Tibial nerve (tissue), 4 donors: ENCODE measurements around the gene ACP2. TPM values are rescaled to one million over a fixed set of nuclear protein-coding genes. Genes with fewer than 3 reads are reported as not detected.
"Not testable (repeated sequence)": the region's sequence is repeated elsewhere in the genome, so short reads cannot be mapped to it uniquely, and the experiment has no call there.

Experiments used
- DNase-seq, 2 donors: peaks; one replicate each; pipeline ENCODE4 v3.0.0-alpha.2; 2019; ENCODE audit warnings: low spot score in 2 of 2
- H3K27ac ChIP-seq, 4 donors: fragments of 200-600 bp; sonication (generic) in 3 of 4; one replicate each; pipeline ENCODE4 v1.5.1; 2017 to 2019; ENCODE audit warnings: mild to moderate bottlenecking in 1 of 4
- H3K27me3 ChIP-seq, 2 donors: fragments of 200-600 bp; sonication (generic) in 1 of 2; one replicate each; pipeline versions ENCODE4 v1.5.1 to v1.6.0; 2017 to 2019
- H3K36me3 ChIP-seq, 3 donors: fragments of 200-600 bp; sonication (generic); one replicate each; pipeline ENCODE4 v1.5.1; 2018 to 2019
- H3K4me1 ChIP-seq, 4 donors: fragments of 200-600 bp; sonication (generic) in 3 of 4; one replicate each; pipeline ENCODE4 v1.5.1; 2017 to 2019
- H3K4me3 ChIP-seq, 4 donors: fragments of 200-600 bp; sonication (generic) in 3 of 4; one replicate each; pipeline ENCODE4 v1.5.1; 2017 to 2019; ENCODE audit warnings: mild to moderate bottlenecking in 1 of 4, moderate library complexity in 1 of 4
- H3K9me3 ChIP-seq, 4 donors: fragments of 200-600 bp; sonication (generic) in 3 of 4; one replicate each; pipeline ENCODE4 v1.5.1; 2017 to 2019
- CTCF ChIP-seq, 5 experiments: fragments of 200-600 bp in 3 of 5; fragments of 450-650 bp in 2 of 5; sonication (generic) in 3 of 5; IDR thresholded peaks; one replicate each; pipeline ENCODE4 v1.5.1; 2016 to 2019; ENCODE audit warnings: antibody characterized with exemption in 5 of 5, mild to moderate bottlenecking in 3 of 5, moderate library complexity in 2 of 5
- EP300 ChIP-seq, 2 donors: sonication (generic); formaldehyde crosslinking; IDR thresholded peaks; one replicate each; pipeline ENCODE4 v1.6.1; 2017; ENCODE audit warnings: antibody characterized with exemption in 2 of 2, mild to moderate bottlenecking in 1 of 2
- POLR2A ChIP-seq, 2 donors: fragments of 450-650 bp; IDR thresholded peaks; one replicate each; pipeline ENCODE4 v1.6.1; 2017; ENCODE audit warnings: antibody characterized with exemption in 2 of 2, mild to moderate bottlenecking in 2 of 2, moderate library complexity in 2 of 2
- WGBS, 2 donors: methylation state at CpG; one replicate each; pipeline ENCODE4 v1.1.5; 2018; 5-methylcytosine and 5-hydroxymethylcytosine counted together
- total RNA-seq, 4 donors: library from RNA; depleted of rRNA; stranded (reverse); fragments of >200 nt; gene quantifications; one replicate each; pipeline ENCODE4 v1.1.0, GENCODE V29; 2016

The ACP2 gene
- total RNA-seq, 4 donors from 2014 or later: 38.5 to 88.1 (median 58.8) TPM

- Histone ChIP-seq H3K27me3 (no peaks in the 10 kb centered on the region), H3K36me3 (peaks cover 0 to 36% (median 0%) of the 10 kb centered on the region in 3 donors), H3K9me3 (no peaks in the 10 kb centered on the region), H3K4me3 (peak overlapping the region; percentile 64 to 77 (median 72)), H3K4me1 (peaks cover 0 to 60% (median 14%) of the 10 kb centered on the region in 4 donors), H3K27ac (peak overlapping the region; percentile 93 to 99 (median 98))
- 1 to 2% methylated on average over 12 of the region's 12 CpGs for WGBS, 2 donors
- peak in 1 of 2 donors; percentile 23 for DNase-seq
- peak in 1 of 2 donors; percentile 67 for TF ChIP-seq EP300 (IDR thresholded peaks at IDR 0.05)
- no peak for TF ChIP-seq CTCF (IDR thresholded peaks at IDR 0.05)
Measured at GRCh38 chr11:47216121-47216798, 32.4 kb downstream of the ACP2 start.

- Histone ChIP-seq H3K27me3 (no peaks in the 10 kb centered on the region), H3K4me1 (peaks cover 0 to 52% (median 14%) of the 10 kb centered on the region in 4 donors), H3K27ac (peak overlapping the region; percentile 93 to 99 (median 98)), H3K36me3 (peaks cover 0 to 29% (median 0%) of the 10 kb centered on the region in 3 donors), H3K4me3 (peak overlapping the region; percentile 64 to 77 (median 72)), H3K9me3 (no peaks in the 10 kb centered on the region)
- TF ChIP-seq CTCF (IDR thresholded peaks at IDR 0.05) (no peak), POLR2A (IDR thresholded peaks at IDR 0.05) (no peak), EP300 (IDR thresholded peaks at IDR 0.05) (no peak)
- DNase-seq: no peak
- 6% methylated on average over 14 to 15 of the region's 15 CpGs for WGBS, 2 donors
Measured at GRCh38 chr11:47215366-47215910, 33.2 kb downstream of the ACP2 start.

GRCh38 chr11:47213950-47214565 lies 34.6 kb downstream of the ACP2 start:
- TF ChIP-seq EP300 (IDR thresholded peaks at IDR 0.05): peak in 1 of 2 donors; percentile 81
- TF ChIP-seq POLR2A (IDR thresholded peaks at IDR 0.05): peak; percentile 44 to 54
- TF ChIP-seq CTCF (IDR thresholded peaks at IDR 0.05): no peak
- no peaks in the 10 kb centered on the region for H3K9me3 ChIP-seq
- peak overlapping the region; percentile 93 to 99 (median 98) for H3K27ac ChIP-seq
- DNase-seq: peak; percentile 85 to 87
- H3K4me3 ChIP-seq: peak overlapping the region; percentile 64 to 77 (median 72)
- peaks cover 0 to 15% (median 0%) of the 10 kb centered on the region in 3 donors for H3K36me3 ChIP-seq
- peaks cover 0 to 44% (median 14%) of the 10 kb centered on the region in 4 donors for H3K4me1 ChIP-seq
- 4 to 9% methylated on average over 20 of the region's 20 CpGs for WGBS, 2 donors
- no peaks in the 10 kb centered on the region for H3K27me3 ChIP-seq

GRCh38 chr11:47212938-47213337 lies 35.7 kb downstream of the ACP2 start:
- 85 to 89% methylated on average over 12 of the region's 12 CpGs for WGBS, 2 donors
- TF ChIP-seq EP300 (IDR thresholded peaks at IDR 0.05) (no peak), POLR2A (IDR thresholded peaks at IDR 0.05) (no peak), CTCF (IDR thresholded peaks at IDR 0.05) (no peak)
- Histone ChIP-seq H3K4me1 (peaks cover 0 to 38% (median 12%) of the 10 kb centered on the region in 4 donors), H3K36me3 (peaks cover 0 to 6% (median 0%) of the 10 kb centered on the region in 3 donors), H3K9me3 (no peaks in the 10 kb centered on the region), H3K27me3 (no peaks in the 10 kb centered on the region), H3K4me3 (no peak overlapping the region), H3K27ac (peak overlapping the region in 1 of 4 donors; percentile 33)
- no peak for DNase-seq

- Histone ChIP-seq H3K27ac (no peak overlapping the region), H3K36me3 (no peaks in the 10 kb centered on the region), H3K4me3 (no peak overlapping the region), H3K9me3 (no peaks in the 10 kb centered on the region), H3K27me3 (no peaks in the 10 kb centered on the region), H3K4me1 (peaks cover 0 to 3% (median 0%) of the 10 kb centered on the region in 4 donors)
- no peak for DNase-seq
- WGBS, 2 donors: 81 to 88% methylated on average over 5 of the region's 5 CpGs
- TF ChIP-seq EP300 (IDR thresholded peaks at IDR 0.05): no peak
- TF ChIP-seq POLR2A (IDR thresholded peaks at IDR 0.05): no peak
- no peak for TF ChIP-seq CTCF (IDR thresholded peaks at IDR 0.05)
Measured at GRCh38 chr11:47208628-47209027, 40.0 kb downstream of the ACP2 start.

GRCh38 chr11:47208008-47208552 lies 40.5 kb downstream of the ACP2 start:
- H3K27ac ChIP-seq, H3K4me3 ChIP-seq, DNase-seq, H3K36me3 ChIP-seq, H3K4me1 ChIP-seq, H3K27me3 ChIP-seq, H3K9me3 ChIP-seq: not testable (repeated sequence)
- WGBS, 2 donors: 89 to 92% methylated on average over 13 of the region's 13 CpGs
